ENCODE results near the gene BSPRY.

DNA sequence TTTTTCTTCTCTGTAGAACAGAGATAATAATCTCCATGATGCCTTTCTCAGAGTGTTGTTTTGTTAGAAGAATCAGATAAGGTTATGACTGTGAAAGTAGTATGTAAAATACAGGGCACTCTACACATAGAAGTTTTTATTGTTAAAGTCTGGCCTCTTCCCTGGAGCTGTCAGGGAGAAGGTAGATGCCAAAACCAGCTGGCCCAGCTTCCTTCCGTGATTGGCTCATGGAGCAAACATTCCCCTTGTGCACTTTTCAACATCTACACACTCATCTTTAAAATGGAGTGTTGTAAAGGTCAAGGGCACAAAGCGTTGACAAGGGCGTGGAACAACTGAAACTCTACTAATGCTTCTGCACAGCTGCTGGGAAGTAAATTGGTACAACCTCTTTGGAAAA lies 38.8 kb upstream of the BSPRY start:
- TF ChIP-seq, protein P1, sequence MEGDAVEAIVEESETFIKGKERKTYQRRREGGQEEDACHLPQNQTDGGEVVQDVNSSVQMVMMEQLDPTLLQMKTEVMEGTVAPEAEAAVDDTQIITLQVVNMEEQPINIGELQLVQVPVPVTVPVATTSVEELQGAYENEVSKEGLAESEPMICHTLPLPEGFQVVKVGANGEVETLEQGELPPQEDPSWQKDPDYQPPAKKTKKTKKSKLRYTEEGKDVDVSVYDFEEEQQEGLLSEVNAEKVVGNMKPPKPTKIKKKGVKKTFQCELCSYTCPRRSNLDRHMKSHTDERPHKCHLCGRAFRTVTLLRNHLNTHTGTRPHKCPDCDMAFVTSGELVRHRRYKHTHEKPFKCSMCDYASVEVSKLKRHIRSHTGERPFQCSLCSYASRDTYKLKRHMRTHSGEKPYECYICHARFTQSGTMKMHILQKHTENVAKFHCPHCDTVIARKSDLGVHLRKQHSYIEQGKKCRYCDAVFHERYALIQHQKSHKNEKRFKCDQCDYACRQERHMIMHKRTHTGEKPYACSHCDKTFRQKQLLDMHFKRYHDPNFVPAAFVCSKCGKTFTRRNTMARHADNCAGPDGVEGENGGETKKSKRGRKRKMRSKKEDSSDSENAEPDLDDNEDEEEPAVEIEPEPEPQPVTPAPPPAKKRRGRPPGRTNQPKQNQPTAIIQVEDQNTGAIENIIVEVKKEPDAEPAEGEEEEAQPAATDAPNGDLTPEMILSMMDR (conservative IDR thresholded peaks at IDR 0.05 in 1 of 2, IDR thresholded peaks at IDR 0.05 in 1 of 2; ENCODE audit: low read depth in 1 of 2, low read length in 2 of 2): no peak
- TF ChIP-seq EZH2 (IDR thresholded peaks at IDR 0.05; ENCODE audit: low read length, missing control alignments): no peak
